Esophagus muscularis mucosa (tissue), 4 donors: Measurements from ENCODE around the gene GRK1. TPM values are rescaled to one million over a fixed set of nuclear protein-coding genes. Genes with fewer than 3 reads are reported as not detected.

Experiments
- DNase-seq: peaks from one replicate; pipeline ENCODE4 v3.0.0-alpha.2; 2017; ENCODE audit errors: extremely low spot score
- H3K27ac ChIP-seq, 4 donors: fragments of 200-600 bp; sonication (generic); replicated peaks in 1 of 4; 1 replicate in 3 of 4; 2 replicates in 1 of 4; pipeline ENCODE4 v1.5.1; 2016 to 2019; ENCODE audit warnings: mild to moderate bottlenecking in 1 of 4
- H3K27me3 ChIP-seq, 4 donors: fragments of 200-600 bp; sonication (generic); one replicate each; pipeline versions ENCODE4 v1.5.1 to v1.6.0; 2016 to 2019
- H3K36me3 ChIP-seq, 4 donors: fragments of 200-600 bp; sonication (generic); one replicate each; pipeline ENCODE4 v1.5.1; 2016 to 2019
- H3K4me1 ChIP-seq, 4 donors: fragments of 200-600 bp; sonication (generic); one replicate each; pipeline ENCODE4 v1.5.1; 2016 to 2019
- H3K4me3 ChIP-seq, 4 donors: fragments of 200-600 bp; sonication (generic); 1 replicate in 2 of 4; 2 replicates in 2 of 4; pipeline ENCODE4 v1.5.1; 2016 to 2019; ENCODE audit warnings: mild to moderate bottlenecking in 4 of 4, moderate library complexity in 1 of 4
- H3K9me3 ChIP-seq, 4 donors: fragments of 200-600 bp; sonication (generic); 1 replicate in 3 of 4; 2 replicates in 1 of 4; pipeline ENCODE4 v1.5.1; 2016 to 2019
- CTCF ChIP-seq, 3 experiments: fragments of 200-600 bp in 2 of 3; fragments of 450-650 bp in 1 of 3; sonication (generic) in 2 of 3; IDR thresholded peaks; one replicate each; pipeline ENCODE4 v1.5.1; 2017 to 2019; ENCODE audit warnings: antibody characterized with exemption in 3 of 3, mild to moderate bottlenecking in 2 of 3, moderate library complexity in 1 of 3
- EP300 ChIP-seq: sonication (generic); formaldehyde crosslinking; IDR thresholded peaks from one replicate; pipeline ENCODE4 v1.6.1; 2017; ENCODE audit warnings: antibody characterized with exemption
- POLR2A ChIP-seq: fragments of 450-650 bp; IDR thresholded peaks from one replicate; pipeline ENCODE4 v1.6.1; 2017; ENCODE audit warnings: antibody characterized with exemption, moderate library complexity, mild to moderate bottlenecking, low read depth
- POLR2AphosphoS5 ChIP-seq, 2 donors: sonication (generic); formaldehyde crosslinking; IDR thresholded peaks; one replicate each; pipeline ENCODE4 v1.6.1; 2017; ENCODE audit warnings: antibody characterized with exemption in 2 of 2
- WGBS: methylation state at CpG from one replicate; pipeline ENCODE4 v1.1.5; 2018; 5-methylcytosine and 5-hydroxymethylcytosine counted together
- intact Hi-C: fragments of 100-400 bp; cut with DNase I; formaldehyde crosslinking; loops from one replicate; pipeline ENCODE4 v1.15.1; 2023
- total RNA-seq, 4 donors: library from RNA; depleted of rRNA; stranded (reverse); fragments of >200 nt; gene quantifications; one replicate each; pipeline versions ENCODE4 v1.1.0 to v1.2.1, GENCODE V29; 2016

The GRK1 gene
- total RNA-seq, 4 donors from 2014 or later = under 0.01 TPM; not detected in 3

- Histone ChIP-seq H3K4me1 (peaks cover 0 to under 1% (median 0%) of the 10 kb centered on the region in 4 donors), H3K27me3 (peaks cover 0 to 13% (median 0%) of the 10 kb centered on the region in 4 donors), H3K4me3 (no peak overlapping the region), H3K27ac (no peak overlapping the region), H3K9me3 (no peaks in the 10 kb centered on the region), H3K36me3 (no peaks in the 10 kb centered on the region)
- TF ChIP-seq EP300 (no peak), CTCF (IDR thresholded peaks at IDR 0.05) (no peak), POLR2A (no peak), POLR2AphosphoS5 (IDR thresholded peaks at IDR 0.05) (no peak)
- WGBS = 75% methylated on average over 7 of the region's 8 CpGs
- intact Hi-C loops = no loop called here
- DNase-seq = no peak
These were observed 67.8 kb downstream of the GRK1 start for GRCh38 chr13:113734826-113735125.

- H3K27me3 ChIP-seq = peaks cover 0 to 13% (median 0%) of the 10 kb centered on the region in 4 donors
- intact Hi-C loops = no loop called here
These were observed 68.2 kb downstream of the GRK1 start for GRCh38 chr13:113735194-113735593.

GRCh38 chr13:113735750-113736149 is 68.7 kb downstream of the GRK1 start:
- no peak overlapping the region for H3K4me3 ChIP-seq
- 100% methylated on average over 1 of the region's 14 CpGs for WGBS
- no peaks in the 10 kb centered on the region for H3K9me3 ChIP-seq
- no peak overlapping the region for H3K27ac ChIP-seq
- H3K27me3 ChIP-seq = peaks cover 0 to 16% (median 0%) of the 10 kb centered on the region in 4 donors
- no peaks in the 10 kb centered on the region for H3K4me1 ChIP-seq
- TF ChIP-seq EP300 (no peak), CTCF (IDR thresholded peaks at IDR 0.05) (no peak), POLR2AphosphoS5 (IDR thresholded peaks at IDR 0.05) (no peak), POLR2A (no peak)
- no peak for DNase-seq
- no peaks in the 10 kb centered on the region for H3K36me3 ChIP-seq
- intact Hi-C loops = no loop called here

More at GRCh38 chr13:113735194-113735593, 68.2 kb downstream of the GRK1 start:
- no peak overlapping the region for H3K4me3 ChIP-seq
- TF ChIP-seq POLR2AphosphoS5 (IDR thresholded peaks at IDR 0.05) (no peak), POLR2A (no peak), CTCF (IDR thresholded peaks at IDR 0.05) (no peak), EP300 (no peak)
- H3K27ac ChIP-seq = no peak overlapping the region
- 90% methylated on average over 23 of the region's 26 CpGs for WGBS
- H3K9me3 ChIP-seq = no peaks in the 10 kb centered on the region
- DNase-seq = no peak
- no peaks in the 10 kb centered on the region for H3K36me3 ChIP-seq
- H3K4me1 ChIP-seq = no peaks in the 10 kb centered on the region

- H3K4me3 ChIP-seq = no peak overlapping the region
- H3K9me3 ChIP-seq = no peaks in the 10 kb centered on the region
- intact Hi-C loops = no loop called here
- no peaks in the 10 kb centered on the region for H3K36me3 ChIP-seq
- no peak for TF ChIP-seq POLR2AphosphoS5 (IDR thresholded peaks at IDR 0.05)
- no peak for TF ChIP-seq POLR2A
- TF ChIP-seq EP300 = no peak
- TF ChIP-seq CTCF (IDR thresholded peaks at IDR 0.05) = no peak
- peaks cover 0 to 17% (median 0%) of the 10 kb centered on the region in 4 donors for H3K27me3 ChIP-seq
- H3K27ac ChIP-seq = no peak overlapping the region
- H3K4me1 ChIP-seq = no peaks in the 10 kb centered on the region
- no peak for DNase-seq
- 73% methylated on average over 7 of the region's 10 CpGs for WGBS
These were observed 69.3 kb downstream of the GRK1 start for GRCh38 chr13:113736258-113736731.

GRCh38 chr13:113737803-113738202 is 70.8 kb downstream of the GRK1 start:
- no peak for DNase-seq
- TF ChIP-seq CTCF (IDR thresholded peaks at IDR 0.05) = no peak
- no peak for TF ChIP-seq POLR2A
- TF ChIP-seq EP300 = no peak
- no peak for TF ChIP-seq POLR2AphosphoS5 (IDR thresholded peaks at IDR 0.05)
- no peaks in the 10 kb centered on the region for H3K4me1 ChIP-seq
- peaks cover 0 to 22% (median 0%) of the 10 kb centered on the region in 4 donors for H3K27me3 ChIP-seq
- H3K4me3 ChIP-seq = no peak overlapping the region
- no peak overlapping the region for H3K27ac ChIP-seq
- 79% methylated on average over 5 of the region's 5 CpGs for WGBS
- H3K9me3 ChIP-seq = no peaks in the 10 kb centered on the region
- no peaks in the 10 kb centered on the region for H3K36me3 ChIP-seq
- intact Hi-C loops = no loop called here
